PC-3 (cell line): Measurements from ENCODE around the gene TRIM52. TPM values are rescaled to one million over a fixed set of nuclear protein-coding genes. Genes with fewer than 3 reads are reported as not detected.

Experiments used
- ATAC-seq: fragments of 200-7000 bp; cut with Tn5 transposase; 2 replicates; pipeline ENCODE4 v1.9.1; 2020; ENCODE audit warnings: mild to moderate bottlenecking, moderate library complexity
- BruUV-seq: library from RNA; stranded (reverse); fragments of 400-500 nt; replicated peaks from 2 replicates; lab custom pipeline; 2021; lab: Mats Ljungman, UMichigan
- CTCF ChIA-PET: fragments of 300-600 bp; sonication (Branson Sonifier 250); formaldehyde crosslinking; loops from one replicate; lab custom pipeline; 2022; ENCODE audit warnings: antibody characterized with exemption; lab: Charles Lee
- POLR2A ChIA-PET: fragments of 300-600 bp; sonication (Branson Sonifier 250); formaldehyde crosslinking; loops from one replicate; lab custom pipeline; 2022; ENCODE audit warnings: antibody characterized with exemption; ENCODE audit not compliant: unreplicated experiment; lab: Charles Lee
- DNase-seq: peaks from one replicate; pipeline ENCODE4 v3.0.0-alpha.2; 2015
- H2AFZ ChIP-seq: fragments of 300-600 bp; sonication (generic); 2 replicates; pipeline ENCODE4 v1.6.0; 2016; ENCODE audit warnings: antibody characterized with exemption, low read length
- H3F3A ChIP-seq: fragments of 300-600 bp; sonication (generic); one replicate; pipeline ENCODE4 v1.6.0; 2017; ENCODE audit warnings: antibody characterized with exemption, low read length, control low read depth, mild to moderate bottlenecking; ENCODE audit not compliant: unreplicated experiment
- H3K27ac ChIP-seq: fragments of 300-600 bp; sonication (generic); 2 replicates; pipeline ENCODE4 v1.5.1; 2016; ENCODE audit warnings: mild to moderate bottlenecking, low read length
- H3K27me3 ChIP-seq: fragments of 300-600 bp; sonication (generic); 2 replicates; pipeline ENCODE4 v1.6.1; 2016; ENCODE audit warnings: low read length, mixed read lengths
- H3K36me3 ChIP-seq: fragments of 300-600 bp; sonication (generic); 2 replicates; pipeline ENCODE4 v1.6.1; 2016; ENCODE audit warnings: low read depth, mixed run types, low read length, mixed read lengths
- H3K4me1 ChIP-seq: fragments of 300-600 bp; sonication (generic); 2 replicates; pipeline ENCODE4 v1.5.1; 2016; ENCODE audit warnings: low read length; ENCODE audit not compliant: insufficient read depth
- H3K4me2 ChIP-seq: fragments of 300-600 bp; sonication (generic); 2 replicates; pipeline ENCODE4 v1.6.0; 2016; ENCODE audit warnings: low read length
- H3K4me3 ChIP-seq: fragments of 300-600 bp; sonication (generic); 2 replicates; pipeline ENCODE4 v1.5.1; 2016; ENCODE audit warnings: mild to moderate bottlenecking, low read length, mixed read lengths
- H3K79me2 ChIP-seq: fragments of 300-600 bp; sonication (generic); 2 replicates; pipeline ENCODE4 v1.6.1; 2017; ENCODE audit warnings: low read length, mixed read lengths
- H3K9ac ChIP-seq: fragments of 300-600 bp; sonication (generic); 2 replicates; pipeline ENCODE4 v1.6.0; 2016; ENCODE audit warnings: mild to moderate bottlenecking, low read length
- H3K9me2 ChIP-seq: fragments of 300-600 bp; sonication (generic); replicated peaks from 2 replicates; pipeline ENCODE4 v1.6.1; 2016; ENCODE audit warnings: mixed run types, low read length, mixed read lengths
- H3K9me3 ChIP-seq: fragments of 300-600 bp; sonication (generic); 2 replicates; pipeline ENCODE4 v1.6.1; 2016; ENCODE audit warnings: low read length, mixed read lengths
- H4K20me1 ChIP-seq: fragments of 300-600 bp; sonication (generic); 2 replicates; pipeline ENCODE4 v1.6.1; 2016; ENCODE audit warnings: low read length, mixed read lengths
- CTCF ChIP-seq: fragments of 300-600 bp; sonication (generic); conservative IDR thresholded peaks from 2 replicates; pipeline ENCODE4 v1.5.1; 2017; ENCODE audit warnings: antibody characterized with exemption, low read depth, mild to moderate bottlenecking, low read length
- EZH2 ChIP-seq: fragments of 300-600 bp; sonication (generic); IDR thresholded peaks from one replicate; pipeline ENCODE4 v1.6.1; 2017; ENCODE audit warnings: antibody characterized with exemption, mild to moderate bottlenecking, low read length; ENCODE audit not compliant: unreplicated experiment
- EZH2phosphoT487 ChIP-seq: fragments of 300-600 bp; sonication (generic); IDR thresholded peaks from 2 replicates; pipeline ENCODE4 v1.6.1; 2018; ENCODE audit warnings: mild to moderate bottlenecking, antibody characterized with exemption, low read length, borderline replicate concordance
- intact Hi-C: fragments of 100-400 bp; cut with micrococcal nuclease; formaldehyde crosslinking; loops from 2 replicates; pipeline ENCODE4 v1.9.0; 2023
- total RNA-seq: library from RNA; depleted of rRNA; stranded (reverse); fragments of >200 nt; gene quantifications from 2 replicates; pipeline ENCODE4 v1.2.3, GENCODE V29; 2014

Gene TRIM52
- total RNA-seq, 1 experiment from 2014 or later = 4.4 TPM

- TF ChIP-seq EZH2 = no peak
- CTCF ChIA-PET = no interaction called here
- POLR2A ChIA-PET = no interaction called here
These were observed 29.5 kb downstream of the TRIM52 start for GRCh38 chr5:181231432-181231831.

GRCh38 chr5:181230551-181230950 is 30.4 kb downstream of the TRIM52 start:
- no peak overlapping the region for H3K27ac ChIP-seq
- no peaks in the 10 kb centered on the region for H3K27me3 ChIP-seq
- H3K4me3 ChIP-seq = no peak overlapping the region
- DNase-seq (no peak), ATAC-seq (no peak)
- CTCF ChIA-PET = no interaction called here
- peaks cover 9% of the 10 kb centered on the region; the same call in 1 of the 2 replicates for H3K36me3 ChIP-seq
- intact Hi-C loops = no loop called here
- no peaks in the 10 kb centered on the region for H3K9me2 ChIP-seq
- H3K79me2 ChIP-seq = peaks cover 18% of the 10 kb centered on the region
- TF ChIP-seq EZH2phosphoT487 (no peak), EZH2 (no peak), CTCF (no peak)
- 0 out of 2 replicates have a peak, but pooled peaks cover 4% of the 10 kb centered on the region for H4K20me1 ChIP-seq
- no peak overlapping the region for H2AFZ ChIP-seq
- H3K4me2 ChIP-seq = no peak overlapping the region
- H3F3A ChIP-seq = peaks cover 4% of the 10 kb centered on the region
- POLR2A ChIA-PET = no interaction called here
- H3K4me1 ChIP-seq = peaks cover 3% of the 10 kb centered on the region; the same call in 1 of the 2 replicates
- no peaks in the 10 kb centered on the region for H3K9me3 ChIP-seq
- no peak overlapping the region for H3K9ac ChIP-seq
- BruUV-seq = no TSS peak

More at GRCh38 chr5:181231432-181231831, 29.5 kb downstream of the TRIM52 start:
- Histone ChIP-seq H3K9me2 (no peaks in the 10 kb centered on the region), H3K9ac (no peak overlapping the region), H3F3A (peaks cover 9% of the 10 kb centered on the region), H4K20me1 (peaks cover 8% of the 10 kb centered on the region; the same call in 1 of the 2 replicates), H3K4me2 (no peak overlapping the region), H3K9me3 (no peaks in the 10 kb centered on the region), H3K4me3 (no peak overlapping the region), H3K27me3 (no peaks in the 10 kb centered on the region), H3K36me3 (peaks cover 18% of the 10 kb centered on the region), H3K27ac (no peak overlapping the region), H3K79me2 (peaks cover 9% of the 10 kb centered on the region), H2AFZ (no peak overlapping the region), H3K4me1 (no peaks in the 10 kb centered on the region)
- intact Hi-C loops = no loop called here
- no TSS peak for BruUV-seq
- ATAC-seq (no peak), DNase-seq (no peak)

DNA sequence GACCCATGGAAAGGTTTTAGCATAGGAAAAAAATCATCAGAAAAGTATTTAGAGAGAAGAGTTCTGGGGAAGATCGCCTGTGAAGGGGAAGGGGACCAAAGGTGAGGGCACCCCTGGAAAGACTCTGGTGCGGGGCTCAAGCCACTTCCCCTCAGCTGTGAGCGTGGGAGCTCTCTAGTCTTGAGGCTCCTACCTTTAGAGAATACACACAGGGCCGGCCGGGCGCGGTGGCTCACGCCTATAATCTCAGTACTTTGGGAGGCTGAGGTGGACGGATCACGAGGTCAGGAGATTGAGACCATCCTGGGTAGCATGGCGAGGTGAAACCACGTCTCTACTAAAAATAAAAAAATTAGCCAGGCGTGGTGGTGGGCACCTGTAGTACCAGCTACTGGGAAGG is 30.9 kb downstream of the TRIM52 start:
- no peak for DNase-seq
- H3F3A ChIP-seq = no peaks in the 10 kb centered on the region
- H3K79me2 ChIP-seq = peaks cover 23% of the 10 kb centered on the region
- no peaks in the 10 kb centered on the region for H3K9me2 ChIP-seq
- H3K9me3 ChIP-seq = no peaks in the 10 kb centered on the region
- peaks cover 6% of the 10 kb centered on the region; the same call in 1 of the 2 replicates for H3K36me3 ChIP-seq
- no peak overlapping the region for H3K4me3 ChIP-seq
- H3K27ac ChIP-seq = no peak overlapping the region
- H3K4me2 ChIP-seq = no peak overlapping the region
- no peaks in the 10 kb centered on the region for H3K27me3 ChIP-seq
- ChIA-PET CTCF (no interaction called here), POLR2A (no interaction called here)
- peaks cover 8% of the 10 kb centered on the region for H3K4me1 ChIP-seq
- H4K20me1 ChIP-seq = no peaks in the 10 kb centered on the region
- no TSS peak for BruUV-seq
- intact Hi-C loops = no loop called here
- TF ChIP-seq EZH2phosphoT487 = no peak
- no peak for TF ChIP-seq EZH2
- TF ChIP-seq CTCF = no peak
- ATAC-seq = no peak
- H3K9ac ChIP-seq = no peak overlapping the region
- no peak overlapping the region for H2AFZ ChIP-seq
